ENCODE measurements around the gene UCK2.
"Not testable (repeated sequence)": the region's sequence is repeated elsewhere in the genome, so short reads cannot be mapped to it uniquely, and the experiment has no call there.

DNA sequence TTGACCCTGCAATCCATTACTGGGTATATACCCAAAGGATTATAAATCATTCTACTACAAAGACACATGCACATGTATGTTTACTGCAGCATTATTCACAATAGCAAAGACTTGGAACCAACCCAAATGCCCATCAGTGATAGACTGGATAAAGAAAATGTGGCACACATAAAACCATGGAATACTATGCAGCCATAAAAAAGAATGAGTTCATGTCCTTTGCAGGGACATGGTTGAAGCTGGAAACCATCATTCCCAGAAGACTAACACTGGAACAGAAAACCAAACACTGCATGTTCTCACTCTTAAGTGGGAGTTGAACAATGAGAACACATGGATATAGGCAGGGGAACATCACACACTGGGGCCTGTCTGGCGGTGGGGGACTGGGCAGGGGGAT is 22.9 kb upstream of the UCK2 start:
- TF ChIP-seq, protein P1, sequence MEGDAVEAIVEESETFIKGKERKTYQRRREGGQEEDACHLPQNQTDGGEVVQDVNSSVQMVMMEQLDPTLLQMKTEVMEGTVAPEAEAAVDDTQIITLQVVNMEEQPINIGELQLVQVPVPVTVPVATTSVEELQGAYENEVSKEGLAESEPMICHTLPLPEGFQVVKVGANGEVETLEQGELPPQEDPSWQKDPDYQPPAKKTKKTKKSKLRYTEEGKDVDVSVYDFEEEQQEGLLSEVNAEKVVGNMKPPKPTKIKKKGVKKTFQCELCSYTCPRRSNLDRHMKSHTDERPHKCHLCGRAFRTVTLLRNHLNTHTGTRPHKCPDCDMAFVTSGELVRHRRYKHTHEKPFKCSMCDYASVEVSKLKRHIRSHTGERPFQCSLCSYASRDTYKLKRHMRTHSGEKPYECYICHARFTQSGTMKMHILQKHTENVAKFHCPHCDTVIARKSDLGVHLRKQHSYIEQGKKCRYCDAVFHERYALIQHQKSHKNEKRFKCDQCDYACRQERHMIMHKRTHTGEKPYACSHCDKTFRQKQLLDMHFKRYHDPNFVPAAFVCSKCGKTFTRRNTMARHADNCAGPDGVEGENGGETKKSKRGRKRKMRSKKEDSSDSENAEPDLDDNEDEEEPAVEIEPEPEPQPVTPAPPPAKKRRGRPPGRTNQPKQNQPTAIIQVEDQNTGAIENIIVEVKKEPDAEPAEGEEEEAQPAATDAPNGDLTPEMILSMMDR (IDR thresholded peaks at IDR 0.05; ENCODE audit: insufficient read depth, low read length), result not testable (repeated sequence)
- TF ChIP-seq, protein P2, sequence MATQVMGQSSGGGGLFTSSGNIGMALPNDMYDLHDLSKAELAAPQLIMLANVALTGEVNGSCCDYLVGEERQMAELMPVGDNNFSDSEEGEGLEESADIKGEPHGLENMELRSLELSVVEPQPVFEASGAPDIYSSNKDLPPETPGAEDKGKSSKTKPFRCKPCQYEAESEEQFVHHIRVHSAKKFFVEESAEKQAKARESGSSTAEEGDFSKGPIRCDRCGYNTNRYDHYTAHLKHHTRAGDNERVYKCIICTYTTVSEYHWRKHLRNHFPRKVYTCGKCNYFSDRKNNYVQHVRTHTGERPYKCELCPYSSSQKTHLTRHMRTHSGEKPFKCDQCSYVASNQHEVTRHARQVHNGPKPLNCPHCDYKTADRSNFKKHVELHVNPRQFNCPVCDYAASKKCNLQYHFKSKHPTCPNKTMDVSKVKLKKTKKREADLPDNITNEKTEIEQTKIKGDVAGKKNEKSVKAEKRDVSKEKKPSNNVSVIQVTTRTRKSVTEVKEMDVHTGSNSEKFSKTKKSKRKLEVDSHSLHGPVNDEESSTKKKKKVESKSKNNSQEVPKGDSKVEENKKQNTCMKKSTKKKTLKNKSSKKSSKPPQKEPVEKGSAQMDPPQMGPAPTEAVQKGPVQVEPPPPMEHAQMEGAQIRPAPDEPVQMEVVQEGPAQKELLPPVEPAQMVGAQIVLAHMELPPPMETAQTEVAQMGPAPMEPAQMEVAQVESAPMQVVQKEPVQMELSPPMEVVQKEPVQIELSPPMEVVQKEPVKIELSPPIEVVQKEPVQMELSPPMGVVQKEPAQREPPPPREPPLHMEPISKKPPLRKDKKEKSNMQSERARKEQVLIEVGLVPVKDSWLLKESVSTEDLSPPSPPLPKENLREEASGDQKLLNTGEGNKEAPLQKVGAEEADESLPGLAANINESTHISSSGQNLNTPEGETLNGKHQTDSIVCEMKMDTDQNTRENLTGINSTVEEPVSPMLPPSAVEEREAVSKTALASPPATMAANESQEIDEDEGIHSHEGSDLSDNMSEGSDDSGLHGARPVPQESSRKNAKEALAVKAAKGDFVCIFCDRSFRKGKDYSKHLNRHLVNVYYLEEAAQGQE (IDR thresholded peaks at IDR 0.05; ENCODE audit: insufficient replicate concordance, low read depth), result not testable (repeated sequence)
- not testable (repeated sequence) for TF ChIP-seq SPI1 (IDR thresholded peaks at IDR 0.05; ENCODE audit: borderline replicate concordance, low read depth); GABPA (IDR thresholded peaks at IDR 0.05; ENCODE audit: low read depth)
